Aorta (tissue), 5 donors: Measurements from ENCODE around the gene PLCH2. TPM values are rescaled to one million over a fixed set of nuclear protein-coding genes. Genes with fewer than 3 reads are reported as not detected.
"Not testable (repeated sequence)": the region's sequence is repeated elsewhere in the genome, so short reads cannot be mapped to it uniquely, and the experiment has no call there.

Experiments used
- ATAC-seq: fragments of 200-7000 bp; cut with Tn5 transposase; one replicate; pipeline ENCODE4 v1.9.1; 2022; ENCODE audit warnings: moderate library complexity; ENCODE audit not compliant: low FRiP score
- DNase-seq, 2 donors: peaks; one replicate each; pipeline ENCODE4 v3.0.0-alpha.2; 2020
- H3K27ac ChIP-seq, 2 donors: one replicate each; pipeline ENCODE4 v1.5.1; 2013; ENCODE audit warnings: low read length in 2 of 2, mild to moderate bottlenecking in 2 of 2, moderate library complexity in 2 of 2, control low read depth in 1 of 2, inconsistent platforms in 1 of 2, low read depth in 1 of 2
- H3K27me3 ChIP-seq, 2 donors: one replicate each; pipeline ENCODE4 v1.6.1; 2013; ENCODE audit warnings: control low read depth in 1 of 2, low read length in 1 of 2, mild to moderate bottlenecking in 1 of 2, moderate library complexity in 1 of 2; ENCODE audit not compliant: insufficient read depth in 2 of 2, control insufficient read depth in 1 of 2
- H3K36me3 ChIP-seq, 2 donors: one replicate each; pipeline ENCODE4 v1.6.1; 2013; ENCODE audit warnings: control low read depth in 1 of 2, low read length in 1 of 2, mild to moderate bottlenecking in 1 of 2; ENCODE audit not compliant: insufficient read depth in 2 of 2, control insufficient read depth in 1 of 2
- H3K4me1 ChIP-seq, 2 donors: one replicate each; pipeline ENCODE4 v1.6.1; 2013; ENCODE audit warnings: low read length in 2 of 2, control low read depth in 1 of 2, mild to moderate bottlenecking in 1 of 2, moderate library complexity in 1 of 2; ENCODE audit not compliant: insufficient read depth in 2 of 2, control insufficient read depth in 1 of 2
- H3K4me3 ChIP-seq, 2 donors: one replicate each; pipeline ENCODE4 v1.5.1; 2013; ENCODE audit warnings: low read length in 2 of 2, control low read depth in 1 of 2, mild to moderate bottlenecking in 1 of 2
- H3K9me3 ChIP-seq: one replicate; pipeline ENCODE4 v1.6.1; 2013; ENCODE audit warnings: mild to moderate bottlenecking, low read length; ENCODE audit not compliant: control insufficient read depth
- WGBS, 2 donors: extraction: QIAGEN DNeasy Blood & Tissue Kit; methylation state at CpG; one replicate each; pipeline ENCODE4 v1.1.7; 2013; 5-methylcytosine and 5-hydroxymethylcytosine counted together
- intact Hi-C, 2 donors: fragments of 100-400 bp; cut with DNase I; formaldehyde crosslinking; loops; one replicate each; pipeline versions ENCODE4 v1.14.2 to v1.15.0; 2022
- polyA plus RNA-seq, 2 donors: library from polyadenylated mRNA; stranded (reverse); fragments of 200-250 nt; gene quantifications; one replicate each; pipeline ENCODE4 v1.2.3, GENCODE V29; 2013
- total RNA-seq, 2 donors: library from RNA; stranded (reverse); fragmentation: NEBNext Ultra II Directional; extraction: Animal tissue kit (Norgen Biotek cat#: 25700); gene quantifications; one replicate each; pipeline ENCODE4 v1.2.1, GENCODE V29; 2021
- donor health status: healthy with polysubstance abuse.
- donor health status: Bipolar disorder and iron deficiency.
- donor health status: DM: no; HTN: no; CAD: no.
- donor health status: DM: no; HTN: no; CAD: no.
- donor health status: DM: yes; HTN: yes; CAD: no.

The PLCH2 gene
- total and polyA plus RNA-seq, 4 donors = 0.71 to 1.6 TPM; not detected in 2

- Histone ChIP-seq H3K4me1 (no peaks in the 10 kb centered on the region), H3K27me3 (no peaks in the 10 kb centered on the region), H3K27ac (no peak overlapping the region), H3K9me3 (no peaks in the 10 kb centered on the region), H3K4me3 (peak overlapping the region in 1 of 2 donors; percentile 43), H3K36me3 (no peaks in the 10 kb centered on the region)
- DNase-seq = peak; percentile 93 to 94
- ATAC-seq = peak; percentile 77
- WGBS, 2 donors = 8 to 9% methylated on average over 29 to 43 of the region's 43 CpGs
- intact Hi-C loops = loop anchor here in 1 of 2 donors (1.0 to 10.0 kb wide), 3 partner anchors 40 to 351 kb away; partner anchors contain the start of genes FAAP20 and PRXL2B
Measured at GRCh38 chr1:2545754-2546514, 69.8 kb downstream of the PLCH2 start.

- peak; percentile 80 for ATAC-seq
- Histone ChIP-seq H3K27me3 (no peaks in the 10 kb centered on the region), H3K9me3 (no peaks in the 10 kb centered on the region), H3K4me3 (peak overlapping the region; percentile 3 to 43), H3K27ac (no peak overlapping the region), H3K4me1 (no peaks in the 10 kb centered on the region), H3K36me3 (no peaks in the 10 kb centered on the region)
- peak; percentile 90 to 93 for DNase-seq
- 2% methylated on average over 37 to 52 of the region's 52 CpGs for WGBS, 2 donors
- intact Hi-C loops = loop anchor here in 1 of 2 donors (1.0 to 10.0 kb wide), 3 partner anchors 40 to 352 kb away; partner anchors contain the start of genes FAAP20 and PRXL2B
Measured at GRCh38 chr1:2546515-2547209, 70.6 kb downstream of the PLCH2 start.

- WGBS, 2 donors = 30 to 32% methylated on average over 27 of the region's 27 CpGs
- no peaks in the 10 kb centered on the region for H3K36me3 ChIP-seq
- H3K27ac ChIP-seq = no peak overlapping the region
- intact Hi-C loops = loop anchor here (1.0 to 10.0 kb wide), 4 partner anchors 97 to 353 kb away; partner anchors contain the start of gene FAAP20 (in 1 of the 2)
- H3K27me3 ChIP-seq = no peaks in the 10 kb centered on the region
- DNase-seq = no peak
- H3K4me1 ChIP-seq = no peaks in the 10 kb centered on the region
- ATAC-seq = no peak
- no peaks in the 10 kb centered on the region for H3K9me3 ChIP-seq
- H3K4me3 ChIP-seq = no peak overlapping the region
Measured at GRCh38 chr1:2547210-2548067, 71.3 kb downstream of the PLCH2 start.

GRCh38 chr1:2548068-2548589, 72.0 kb downstream of the PLCH2 start:
- no peaks in the 10 kb centered on the region for H3K36me3 ChIP-seq
- 6 to 9% methylated on average over 17 of the region's 17 CpGs for WGBS, 2 donors
- H3K27me3 ChIP-seq = no peaks in the 10 kb centered on the region
- peak; percentile 89 to 92 for DNase-seq
- peak; percentile 78 for ATAC-seq
- intact Hi-C loops = loop anchor here (1.0 to 10.0 kb wide), 4 partner anchors 97 to 353 kb away; partner anchors contain the start of gene FAAP20 (in 1 of the 2)
- no peak overlapping the region for H3K4me3 ChIP-seq
- no peaks in the 10 kb centered on the region for H3K9me3 ChIP-seq
- peak overlapping the region; percentile 6 to 79 for H3K27ac ChIP-seq
- H3K4me1 ChIP-seq = no peaks in the 10 kb centered on the region

- H3K4me1 ChIP-seq, ATAC-seq, H3K27me3 ChIP-seq, H3K9me3 ChIP-seq, H3K4me3 ChIP-seq, H3K36me3 ChIP-seq, DNase-seq: not testable (repeated sequence)
- intact Hi-C loops = loop anchor here (2.0 to 10.0 kb wide), 3 partner anchors 95 to 355 kb away; partner anchors contain the start of gene FAAP20 (in 1 of the 2)
- 91 to 94% methylated on average over 23 to 26 of the region's 28 CpGs for WGBS, 2 donors
- peak overlapping the region; percentile 30 to 95 for H3K27ac ChIP-seq
Measured at GRCh38 chr1:2549367-2550029, 73.4 kb downstream of the PLCH2 start.

GRCh38 chr1:2550309-2550861, 74.3 kb downstream of the PLCH2 start:
- 77 to 78% methylated on average over 8 to 12 of the region's 12 CpGs for WGBS, 2 donors
- ATAC-seq, H3K9me3 ChIP-seq, H3K36me3 ChIP-seq, intact Hi-C loops, H3K4me1 ChIP-seq, H3K27ac ChIP-seq, DNase-seq, H3K27me3 ChIP-seq, H3K4me3 ChIP-seq: not testable (repeated sequence)

GRCh38 chr1:2551544-2551943, 75.5 kb downstream of the PLCH2 start:
- not testable (repeated sequence) for H3K4me3 ChIP-seq, H3K4me1 ChIP-seq, H3K27me3 ChIP-seq

More at GRCh38 chr1:2551544-2551943, 75.5 kb downstream of the PLCH2 start:
- H3K36me3 ChIP-seq, intact Hi-C loops, H3K27ac ChIP-seq, H3K9me3 ChIP-seq, DNase-seq, ATAC-seq: not testable (repeated sequence)
- WGBS, 2 donors = 86 to 89% methylated on average over 9 of the region's 9 CpGs
